ENCODE data around the gene STRA6. TPM values are rescaled to one million over a fixed set of nuclear protein-coding genes. Genes with fewer than 3 reads are reported as not detected.
A peak's percentile ranks its signal among the peaks of the same experiment; 100 is the strongest.

Gene STRA6
- total RNA-seq, 4 donors from 2014 or later: not detected

- H3K4me1 ChIP-seq: peaks cover 5 to 38% of the 10 kb centered on the region in 2 donors
- TF ChIP-seq POLR2A (IDR thresholded peaks at IDR 0.05): no peak
- TF ChIP-seq CTCF (IDR thresholded peaks at IDR 0.05): peak in 3 of 6 experiments; percentile 15 to 59 (median 54)
- H3K27me3 ChIP-seq: peaks cover 9% of the 10 kb centered on the region
These were observed 68.1 kb downstream of the STRA6 start for GRCh38 chr15:74134387-74135027.

GRCh38 chr15:74133694-74134386 lies 68.7 kb downstream of the STRA6 start:
- no peak for DNase-seq
- intact Hi-C loops (cut with DNase I): no loop called here
- H3K36me3 ChIP-seq: no peaks in the 10 kb centered on the region
- peaks cover 16% of the 10 kb centered on the region for H3K27me3 ChIP-seq
- 49% methylated on average over 23 to 45 of the region's 71 CpGs for WGBS, 2 donors
- no peak for TF ChIP-seq CTCF (IDR thresholded peaks at IDR 0.05)
- no peak for TF ChIP-seq POLR2A (IDR thresholded peaks at IDR 0.05)
- peaks cover 5 to 45% of the 10 kb centered on the region in 2 donors for H3K4me1 ChIP-seq
- H3K4me3 ChIP-seq (replicated peaks in 1 of 3): no peak overlapping the region
- no peaks in the 10 kb centered on the region for H3K9me3 ChIP-seq
- H3K27ac ChIP-seq: no peak overlapping the region

More at GRCh38 chr15:74134387-74135027, 68.1 kb downstream of the STRA6 start:
- intact Hi-C loops (cut with DNase I): no loop called here
- Histone ChIP-seq H3K36me3 (no peaks in the 10 kb centered on the region), H3K27ac (no peak overlapping the region), H3K9me3 (no peaks in the 10 kb centered on the region), H3K4me3 (replicated peaks in 1 of 3) (no peak overlapping the region)
- WGBS, 2 donors: 32 to 54% methylated on average over 8 to 29 of the region's 53 CpGs
- peak; percentile 63 to 67 for DNase-seq

GRCh38 chr15:74132681-74133651 lies 69.6 kb downstream of the STRA6 start:
- intact Hi-C loops (cut with DNase I): no loop called here
- 39 to 44% methylated on average over 22 to 28 of the region's 90 CpGs for WGBS, 2 donors
- H3K27me3 ChIP-seq: peaks cover 23% of the 10 kb centered on the region

GRCh38 chr15:74131628-74132413 lies 70.8 kb downstream of the STRA6 start:
- 27 to 39% methylated on average over 19 of the region's 20 CpGs for WGBS, 2 donors
- no peak for TF ChIP-seq POLR2A (IDR thresholded peaks at IDR 0.05)
- TF ChIP-seq CTCF (IDR thresholded peaks at IDR 0.05): no peak
- Histone ChIP-seq H3K36me3 (no peaks in the 10 kb centered on the region), H3K9me3 (no peaks in the 10 kb centered on the region), H3K27ac (no peak overlapping the region), H3K4me3 (replicated peaks in 1 of 3) (no peak overlapping the region), H3K4me1 (peaks cover 5 to 50% of the 10 kb centered on the region in 2 donors), H3K27me3 (peaks cover 25% of the 10 kb centered on the region)
- DNase-seq: no peak
- intact Hi-C loops (cut with DNase I): no loop called here

More at GRCh38 chr15:74132681-74133651, 69.6 kb downstream of the STRA6 start:
- H3K9me3 ChIP-seq: no peaks in the 10 kb centered on the region
- no peak overlapping the region for H3K4me3 ChIP-seq (replicated peaks in 1 of 3)
- H3K27ac ChIP-seq: no peak overlapping the region
- peaks cover 5 to 54% of the 10 kb centered on the region in 2 donors for H3K4me1 ChIP-seq
- TF ChIP-seq CTCF (IDR thresholded peaks at IDR 0.05) (no peak), POLR2A (IDR thresholded peaks at IDR 0.05) (no peak)
- H3K36me3 ChIP-seq: no peaks in the 10 kb centered on the region
- no peak for DNase-seq

Data from thyroid gland (tissue), 4 donors.